ENCODE data around the gene ATP11A. TPM values are rescaled to one million over a fixed set of nuclear protein-coding genes. Genes with fewer than 3 reads are reported as not detected.

Gene ATP11A
- total RNA-seq, 2 donors from 2014 or later: 122 to 140 TPM

- H3K27ac ChIP-seq (ENCODE audit: low read depth, low read length): no peak overlapping the region
- Mint-ChIP-seq H3K36me3 (ENCODE audit: low read depth) (peaks cover 16% of the 10 kb centered on the region), H3K9me3 (peaks cover 6% of the 10 kb centered on the region), H3K27me3 (ENCODE audit: insufficient read depth) (no peaks in the 10 kb centered on the region), H3K27ac (peak overlapping the region; percentile 85), H3K4me3 (peak overlapping the region; percentile 16), H3K4me1 (peaks cover 64% of the 10 kb centered on the region)
- no peaks in the 10 kb centered on the region for H3K9me3 ChIP-seq (ENCODE audit: control insufficient read depth, low read length)
- H3K9ac ChIP-seq (ENCODE audit: extremely low read depth, low read length, poor library complexity, severe bottlenecking): no peak overlapping the region
- H3K27me3 ChIP-seq (ENCODE audit: control insufficient read depth, insufficient read depth, low read length, poor library complexity, severe bottlenecking): no peaks in the 10 kb centered on the region
- no peak overlapping the region for H3K4me3 ChIP-seq (ENCODE audit: low read length)
- WGBS, 2 experiments (ENCODE audit: insufficient coverage in 1 of 2, insufficient read length in 1 of 2): 89 to 91% methylated on average over 15 to 23 of the region's 23 CpGs
- peaks cover 4% of the 10 kb centered on the region for H3K36me3 ChIP-seq (ENCODE audit: control insufficient read depth, insufficient read depth, low read length)
- no peak for DNase-seq
- no peak for TF ChIP-seq CTCF (conservative IDR thresholded peaks at IDR 0.05)
- H3K4me1 ChIP-seq (ENCODE audit: control insufficient read depth, insufficient read depth, low read length): peaks cover 22% of the 10 kb centered on the region
These were observed 24.7 kb downstream of the ATP11A start for GRCh38 chr13:112714376-112715174.

GRCh38 chr13:112715210-112715609, 25.4 kb downstream of the ATP11A start:
- no peak overlapping the region for H3K27ac ChIP-seq (ENCODE audit: low read depth, low read length)
- no peak for TF ChIP-seq CTCF (conservative IDR thresholded peaks at IDR 0.05)
- no peak overlapping the region for H3K9ac ChIP-seq (ENCODE audit: extremely low read depth, low read length, poor library complexity, severe bottlenecking)
- H3K9me3 ChIP-seq (ENCODE audit: control insufficient read depth, low read length): no peaks in the 10 kb centered on the region
- no peak overlapping the region for H3K4me3 ChIP-seq (ENCODE audit: low read length)
- H3K4me1 Mint-ChIP-seq: peaks cover 58% of the 10 kb centered on the region
- WGBS, 2 experiments (ENCODE audit: insufficient coverage in 1 of 2, insufficient read length in 1 of 2): 90 to 92% methylated on average over 2 to 5 of the region's 5 CpGs
- peak overlapping the region; percentile 20 for H3K4me3 Mint-ChIP-seq
- DNase-seq: no peak
- H3K36me3 Mint-ChIP-seq (ENCODE audit: low read depth): peaks cover 19% of the 10 kb centered on the region
- peaks cover 15% of the 10 kb centered on the region for H3K4me1 ChIP-seq (ENCODE audit: control insufficient read depth, insufficient read depth, low read length)
- peak overlapping the region; percentile 85 for H3K27ac Mint-ChIP-seq
- H3K9me3 Mint-ChIP-seq: peaks cover 6% of the 10 kb centered on the region
- peaks cover 4% of the 10 kb centered on the region for H3K36me3 ChIP-seq (ENCODE audit: control insufficient read depth, insufficient read depth, low read length)
- H3K27me3 ChIP-seq (ENCODE audit: control insufficient read depth, insufficient read depth, low read length, poor library complexity, severe bottlenecking): no peaks in the 10 kb centered on the region
- H3K27me3 Mint-ChIP-seq (ENCODE audit: insufficient read depth): no peaks in the 10 kb centered on the region

- peaks cover 11% of the 10 kb centered on the region for H3K4me1 ChIP-seq (ENCODE audit: control insufficient read depth, insufficient read depth, low read length)
- H3K27me3 ChIP-seq (ENCODE audit: control insufficient read depth, insufficient read depth, low read length, poor library complexity, severe bottlenecking): no peaks in the 10 kb centered on the region
- H3K27ac Mint-ChIP-seq: peak overlapping the region; percentile 81
- no peak overlapping the region for H3K4me3 ChIP-seq (ENCODE audit: low read length)
- H3K4me1 Mint-ChIP-seq: peaks cover 54% of the 10 kb centered on the region
- no peak overlapping the region for H3K27ac ChIP-seq (ENCODE audit: low read depth, low read length)
- H3K9ac ChIP-seq (ENCODE audit: extremely low read depth, low read length, poor library complexity, severe bottlenecking): no peak overlapping the region
- H3K36me3 ChIP-seq (ENCODE audit: control insufficient read depth, insufficient read depth, low read length): peaks cover 4% of the 10 kb centered on the region
- peaks cover 20% of the 10 kb centered on the region for H3K36me3 Mint-ChIP-seq (ENCODE audit: low read depth)
- no peak for TF ChIP-seq CTCF (conservative IDR thresholded peaks at IDR 0.05)
- DNase-seq: peak; percentile 78
- WGBS, 2 experiments (ENCODE audit: insufficient coverage in 1 of 2, insufficient read length in 1 of 2): 75 to 88% methylated on average over 4 to 12 of the region's 13 CpGs
- H3K9me3 ChIP-seq (ENCODE audit: control insufficient read depth, low read length): no peaks in the 10 kb centered on the region
- H3K4me3 Mint-ChIP-seq: peak overlapping the region; percentile 20
- peaks cover 6% of the 10 kb centered on the region for H3K9me3 Mint-ChIP-seq
- no peaks in the 10 kb centered on the region for H3K27me3 Mint-ChIP-seq (ENCODE audit: insufficient read depth)
These were observed 26.1 kb downstream of the ATP11A start for GRCh38 chr13:112715715-112716460.

Measured in endodermal cell (in vitro differentiated cells).